ENCODE measurements around the gene CPED1.

The CPED1 gene

DNA sequence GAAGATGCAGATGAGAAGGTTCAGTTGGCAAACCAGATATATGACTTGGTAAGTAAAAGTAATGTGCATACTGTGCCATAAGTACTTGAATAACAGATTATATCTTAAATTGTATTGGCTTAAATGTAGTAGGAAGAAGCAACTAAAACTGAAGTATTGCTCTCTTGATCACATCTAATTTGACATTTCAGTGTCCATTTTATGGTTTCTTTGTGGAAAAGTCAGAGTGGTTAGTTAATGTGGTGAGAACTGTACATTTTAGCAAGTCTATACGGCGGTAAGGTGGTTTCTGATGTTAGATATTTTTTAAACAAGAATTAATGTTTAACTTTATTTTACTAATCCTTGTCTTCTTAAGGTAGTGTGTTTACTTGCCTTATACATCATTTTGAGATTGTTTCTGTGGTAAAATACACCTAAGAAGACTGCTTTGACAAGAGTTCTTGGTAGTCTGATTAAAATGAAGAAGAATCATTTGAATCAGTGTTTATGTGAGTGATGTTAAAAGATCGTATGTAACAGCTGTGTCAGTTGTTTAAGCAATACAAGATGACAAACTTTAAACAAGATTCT lies 32.8 kb upstream of the CPED1 start:
- H3K4me3 ChIP-seq (replicated peaks; ENCODE audit: low read depth, low read length): no peak overlapping the region
- no peak for DNase-seq (ENCODE audit: extremely low read depth, low read depth)
- TF ChIP-seq, protein P1, sequence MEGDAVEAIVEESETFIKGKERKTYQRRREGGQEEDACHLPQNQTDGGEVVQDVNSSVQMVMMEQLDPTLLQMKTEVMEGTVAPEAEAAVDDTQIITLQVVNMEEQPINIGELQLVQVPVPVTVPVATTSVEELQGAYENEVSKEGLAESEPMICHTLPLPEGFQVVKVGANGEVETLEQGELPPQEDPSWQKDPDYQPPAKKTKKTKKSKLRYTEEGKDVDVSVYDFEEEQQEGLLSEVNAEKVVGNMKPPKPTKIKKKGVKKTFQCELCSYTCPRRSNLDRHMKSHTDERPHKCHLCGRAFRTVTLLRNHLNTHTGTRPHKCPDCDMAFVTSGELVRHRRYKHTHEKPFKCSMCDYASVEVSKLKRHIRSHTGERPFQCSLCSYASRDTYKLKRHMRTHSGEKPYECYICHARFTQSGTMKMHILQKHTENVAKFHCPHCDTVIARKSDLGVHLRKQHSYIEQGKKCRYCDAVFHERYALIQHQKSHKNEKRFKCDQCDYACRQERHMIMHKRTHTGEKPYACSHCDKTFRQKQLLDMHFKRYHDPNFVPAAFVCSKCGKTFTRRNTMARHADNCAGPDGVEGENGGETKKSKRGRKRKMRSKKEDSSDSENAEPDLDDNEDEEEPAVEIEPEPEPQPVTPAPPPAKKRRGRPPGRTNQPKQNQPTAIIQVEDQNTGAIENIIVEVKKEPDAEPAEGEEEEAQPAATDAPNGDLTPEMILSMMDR (IDR thresholded peaks at IDR 0.05; ENCODE audit: low read depth, low read length, missing control alignments): no peak

DNA sequence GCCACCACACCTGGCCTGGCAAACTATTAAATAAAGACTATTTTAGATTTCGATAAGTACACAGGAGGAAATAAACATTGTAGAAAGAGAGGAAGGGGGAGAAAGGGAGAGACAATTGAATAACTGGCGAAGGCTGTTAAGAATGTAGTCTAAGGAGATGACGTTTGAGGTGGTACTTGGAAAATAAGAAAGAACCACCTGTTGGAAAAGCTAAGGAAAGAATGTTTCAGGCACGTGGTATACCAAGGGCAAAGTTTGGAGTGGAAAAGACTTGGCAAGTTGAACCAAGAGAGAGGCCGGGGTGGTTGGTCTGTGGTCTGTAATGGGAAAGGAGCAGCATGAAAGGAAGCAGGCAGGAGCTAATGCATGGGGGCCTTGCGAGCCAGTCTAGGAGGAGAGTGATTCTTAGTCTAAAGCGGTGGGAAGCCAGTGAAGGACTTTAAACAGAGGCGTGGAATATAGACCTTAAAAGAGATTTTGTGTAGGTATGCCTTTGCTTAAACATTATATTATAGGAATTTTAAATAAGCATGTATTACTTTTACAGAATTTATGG lies 28.5 kb upstream of the CPED1 start:
- H3K4me3 ChIP-seq (replicated peaks; ENCODE audit: low read depth, low read length): no peak overlapping the region
- TF ChIP-seq, protein P1 (IDR thresholded peaks at IDR 0.05; ENCODE audit: low read depth, low read length, missing control alignments): no peak
- no peak for DNase-seq (ENCODE audit: extremely low read depth, low read depth)

DNA sequence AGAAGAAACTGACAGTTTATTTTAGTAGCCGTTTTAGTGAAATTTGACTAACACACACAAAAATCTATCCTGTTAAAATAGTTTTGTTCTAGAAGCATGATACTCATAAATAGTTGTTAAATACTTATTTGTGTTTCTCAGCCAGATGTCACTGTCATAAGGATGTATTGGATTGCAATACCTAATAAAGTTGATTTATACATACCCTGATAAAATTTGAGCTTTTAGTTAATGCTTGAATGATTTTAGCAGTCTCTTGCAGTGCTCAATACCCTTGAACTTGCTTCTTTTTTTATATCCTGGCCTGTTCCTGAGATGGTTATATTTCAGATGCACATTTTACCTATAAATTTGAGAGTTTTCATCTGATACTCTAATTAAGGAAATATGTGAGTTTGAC lies 27.8 kb upstream of the CPED1 start:
- DNase-seq (ENCODE audit: extremely low read depth, low read depth): no peak
- TF ChIP-seq, protein P1 (IDR thresholded peaks at IDR 0.05; ENCODE audit: low read depth, low read length, missing control alignments): no peak
- H3K4me3 ChIP-seq (replicated peaks; ENCODE audit: low read depth, low read length): no peak overlapping the region

DNA sequence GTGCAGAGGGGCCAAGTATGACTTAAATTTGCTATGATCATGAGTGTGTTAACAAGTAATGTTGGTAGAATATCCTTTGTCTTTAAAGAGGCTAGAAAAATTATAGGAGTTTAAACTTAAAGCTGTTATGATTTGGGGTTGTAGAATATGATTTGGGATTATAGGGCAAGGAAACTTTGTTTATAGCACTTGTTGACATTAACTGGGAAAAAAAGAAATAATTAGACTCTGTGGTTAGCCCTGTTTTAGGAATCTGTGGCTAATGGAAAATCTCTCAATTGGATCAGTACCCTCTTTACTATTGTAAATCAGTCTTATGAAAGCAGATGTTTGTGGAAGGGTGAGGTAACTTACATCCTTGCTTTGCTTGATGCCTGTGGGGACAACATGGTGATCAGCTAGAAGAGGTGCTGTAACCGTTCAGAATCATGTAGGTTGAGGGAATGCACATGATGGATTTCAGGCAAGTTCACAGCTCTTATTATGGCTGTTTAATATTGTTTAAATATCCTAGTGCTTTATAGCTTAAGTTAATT lies 26.8 kb upstream of the CPED1 start:
- DNase-seq (ENCODE audit: extremely low read depth, low read depth): no peak
- no peak overlapping the region for H3K4me3 ChIP-seq (replicated peaks; ENCODE audit: low read depth, low read length)
- TF ChIP-seq, protein P1 (IDR thresholded peaks at IDR 0.05; ENCODE audit: low read depth, low read length, missing control alignments): no peak

DNA sequence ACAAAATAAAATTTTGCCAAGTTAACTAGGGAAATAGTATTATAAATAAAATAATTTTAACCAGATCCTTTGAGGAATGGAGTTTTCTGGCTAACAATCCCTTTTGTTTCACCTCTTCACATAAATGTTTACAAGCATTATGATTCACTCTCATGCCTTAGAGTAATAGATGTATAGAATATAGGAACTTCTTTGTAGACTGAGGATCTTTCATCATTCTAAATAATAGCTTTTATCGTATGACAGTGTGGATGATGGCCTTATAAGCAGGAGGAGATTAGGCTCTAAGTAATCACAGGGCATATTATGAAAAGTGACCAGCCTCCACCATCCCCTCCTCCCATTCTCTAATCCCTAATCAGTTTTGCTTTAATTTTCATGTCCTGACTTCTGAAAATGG lies 24.4 kb upstream of the CPED1 start:
- no peak overlapping the region for H3K4me3 ChIP-seq (replicated peaks; ENCODE audit: low read depth, low read length)
- TF ChIP-seq, protein P1 (IDR thresholded peaks at IDR 0.05; ENCODE audit: low read depth, low read length, missing control alignments): no peak
- no peak for DNase-seq (ENCODE audit: extremely low read depth, low read depth)

DNA sequence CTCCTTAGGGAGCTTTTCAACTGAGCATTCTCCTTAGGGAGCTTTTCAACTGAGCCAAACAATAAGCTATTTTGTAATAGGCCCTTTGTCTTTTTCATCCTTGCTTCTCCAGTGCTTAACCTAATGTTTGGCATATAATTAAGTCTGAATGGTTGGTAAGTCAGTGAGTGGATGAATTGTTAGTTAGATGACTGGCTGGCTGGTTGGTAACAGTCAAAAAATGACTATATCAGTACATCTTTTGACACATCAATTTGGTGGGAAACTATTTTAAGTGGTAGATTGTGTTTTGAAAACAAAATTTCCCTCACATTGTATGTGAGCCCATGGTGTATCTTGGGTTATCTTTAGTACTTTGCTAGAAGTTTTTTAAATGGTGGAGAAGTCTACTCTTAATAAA lies 21.6 kb upstream of the CPED1 start:
- H3K4me3 ChIP-seq (replicated peaks; ENCODE audit: low read depth, low read length): no peak overlapping the region
- TF ChIP-seq, protein P1 (IDR thresholded peaks at IDR 0.05; ENCODE audit: low read depth, low read length, missing control alignments): no peak
- no peak for DNase-seq (ENCODE audit: extremely low read depth, low read depth)

All from HFF-Myc (cell line).